Body of pancreas (tissue), 4 donors: ENCODE data around the gene HPS3. TPM values are rescaled to one million over a fixed set of nuclear protein-coding genes. Genes with fewer than 3 reads are reported as not detected.

Source experiments
- ATAC-seq: fragments of 150-250 bp; one replicate; pipeline ENCODE4 v1.9.1; 2016
- DNase-seq, 4 donors: peaks; one replicate each; pipeline ENCODE4 v3.0.0-alpha.2; 2019
- H3K27ac ChIP-seq, 4 donors: fragments of 200-600 bp; sonication (generic); 1 replicate in 3 of 4; 2 replicates in 1 of 4; pipeline versions ENCODE4 v1.5.1 to v1.6.1; 2016 to 2019; ENCODE audit warnings: mild to moderate bottlenecking in 1 of 4, mixed read lengths in 1 of 4, moderate library complexity in 1 of 4
- H3K27me3 ChIP-seq, 2 donors: fragments of 200-600 bp; sonication (generic); one replicate each; pipeline ENCODE4 v1.6.0; 2016; ENCODE audit warnings: mild to moderate bottlenecking in 1 of 2
- H3K36me3 ChIP-seq, 2 donors: fragments of 200-600 bp; sonication (generic); replicated peaks in 1 of 2; 2 replicates each; pipeline ENCODE4 v1.5.1; 2016; ENCODE audit warnings: low read depth in 2 of 2; ENCODE audit not compliant: insufficient read depth in 1 of 2
- H3K4me1 ChIP-seq: fragments of 200-600 bp; sonication (generic); one replicate; pipeline ENCODE4 v1.6.0; 2016
- H3K4me3 ChIP-seq, 2 donors: fragments of 200-600 bp; sonication (generic); 1 replicate in 1 of 2; 2 replicates in 1 of 2; pipeline ENCODE4 v1.5.1; 2016 to 2019
- H3K9me3 ChIP-seq, 3 donors: fragments of 200-600 bp; sonication (generic); 1 replicate in 2 of 3; 2 replicates in 1 of 3; pipeline ENCODE4 v1.5.1; 2016
- POLR2A ChIP-seq, 3 donors: fragments of 450-650 bp; IDR thresholded peaks; one replicate each; pipeline ENCODE4 v1.6.1; 2016; ENCODE audit warnings: antibody characterized with exemption in 3 of 3, mild to moderate bottlenecking in 2 of 3
- WGBS, 2 donors: methylation state at CpG; one replicate each; pipeline ENCODE4 v1.1.5; 2017; 5-methylcytosine and 5-hydroxymethylcytosine counted together
- intact Hi-C: fragments of 100-400 bp; cut with DNase I; formaldehyde crosslinking; loops from one replicate; pipeline ENCODE4 v1.15.1; 2023
- total RNA-seq, 2 donors: library from RNA; depleted of rRNA; stranded (reverse); fragments of >200 nt; gene quantifications; one replicate each; pipeline ENCODE4 v1.1.0, GENCODE V29; 2016
- TF ChIP-seq, protein P1 (sequence below), 7 experiments: fragments of 450-650 bp in 4 of 7; fragments of 200-600 bp in 3 of 7; sonication (generic) in 3 of 7; IDR thresholded peaks; one replicate each; pipeline ENCODE4 v1.5.1; 2016 to 2019; ENCODE audit warnings: antibody characterized with exemption in 7 of 7

Gene HPS3
- total RNA-seq, 2 donors from 2014 or later = 15.8 to 18.2 TPM

DNA sequence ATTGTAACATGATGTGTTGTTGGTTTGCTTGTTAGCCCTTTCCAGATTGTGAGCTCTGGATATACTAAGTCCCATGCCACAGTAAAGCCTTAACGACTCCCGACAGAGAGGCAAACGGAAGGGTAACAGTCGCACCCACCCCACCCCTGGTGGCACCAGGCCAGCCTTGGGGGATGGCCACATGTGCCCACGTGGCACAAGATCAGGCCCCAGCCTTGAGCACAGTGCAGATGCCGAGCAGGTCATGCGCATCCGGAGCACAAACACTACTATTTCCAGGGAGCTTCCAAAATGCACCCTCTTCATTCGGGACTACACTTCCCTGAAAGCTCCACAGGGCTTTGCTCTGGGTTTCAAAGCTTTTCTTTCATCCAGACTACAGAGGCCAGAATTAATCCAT, 10.7 kb upstream of the HPS3 start:
- intact Hi-C loops = loop anchor here (5.0 kb wide), 1 partner anchor 154 kb away; no protein-coding TSS in a partner anchor
- 76 to 82% methylated on average over 7 to 9 of the region's 9 CpGs for WGBS, 2 donors
- no peak overlapping the region for H3K27ac ChIP-seq

DNA sequence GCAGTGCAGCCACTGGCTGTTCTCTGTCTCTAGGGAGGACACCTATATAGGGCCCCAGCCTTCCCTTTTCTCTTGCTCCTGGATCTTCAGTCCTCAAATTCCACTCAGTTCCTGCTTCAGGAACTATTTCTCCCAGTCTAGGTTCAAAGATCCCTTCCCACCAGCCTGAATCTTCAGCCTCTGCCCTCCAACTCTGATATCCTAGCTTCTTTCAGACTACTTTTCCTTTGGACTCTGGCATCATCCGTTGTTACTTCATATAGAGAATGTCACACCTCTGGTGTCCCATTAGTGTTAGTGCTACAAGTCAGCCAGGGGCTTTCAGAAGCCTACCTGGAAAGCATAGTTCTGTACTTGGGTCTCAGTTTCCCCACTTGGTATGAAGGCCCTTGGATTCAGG, 10.0 kb upstream of the HPS3 start:
- Histone ChIP-seq H3K27me3 (no peaks in the 10 kb centered on the region), H3K9me3 (no peaks in the 10 kb centered on the region), H3K36me3 (no peaks in the 10 kb centered on the region), H3K27ac (no peak overlapping the region), H3K4me3 (no peak overlapping the region), H3K4me1 (no peaks in the 10 kb centered on the region)
- DNase-seq (no peak), ATAC-seq (no peak)
- intact Hi-C loops = loop anchor here (5.0 kb wide), 1 partner anchor 153 kb away; no protein-coding TSS in a partner anchor
- TF ChIP-seq POLR2A (IDR thresholded peaks at IDR 0.05) = no peak
- TF ChIP-seq, protein P1, sequence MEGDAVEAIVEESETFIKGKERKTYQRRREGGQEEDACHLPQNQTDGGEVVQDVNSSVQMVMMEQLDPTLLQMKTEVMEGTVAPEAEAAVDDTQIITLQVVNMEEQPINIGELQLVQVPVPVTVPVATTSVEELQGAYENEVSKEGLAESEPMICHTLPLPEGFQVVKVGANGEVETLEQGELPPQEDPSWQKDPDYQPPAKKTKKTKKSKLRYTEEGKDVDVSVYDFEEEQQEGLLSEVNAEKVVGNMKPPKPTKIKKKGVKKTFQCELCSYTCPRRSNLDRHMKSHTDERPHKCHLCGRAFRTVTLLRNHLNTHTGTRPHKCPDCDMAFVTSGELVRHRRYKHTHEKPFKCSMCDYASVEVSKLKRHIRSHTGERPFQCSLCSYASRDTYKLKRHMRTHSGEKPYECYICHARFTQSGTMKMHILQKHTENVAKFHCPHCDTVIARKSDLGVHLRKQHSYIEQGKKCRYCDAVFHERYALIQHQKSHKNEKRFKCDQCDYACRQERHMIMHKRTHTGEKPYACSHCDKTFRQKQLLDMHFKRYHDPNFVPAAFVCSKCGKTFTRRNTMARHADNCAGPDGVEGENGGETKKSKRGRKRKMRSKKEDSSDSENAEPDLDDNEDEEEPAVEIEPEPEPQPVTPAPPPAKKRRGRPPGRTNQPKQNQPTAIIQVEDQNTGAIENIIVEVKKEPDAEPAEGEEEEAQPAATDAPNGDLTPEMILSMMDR (IDR thresholded peaks at IDR 0.05) = no peak
- 71 to 75% methylated on average over 1 of the region's 1 CpG for WGBS, 2 donors

More for the DNA sequence above, 10.7 kb upstream of the HPS3 start:
- Histone ChIP-seq H3K4me1 (no peaks in the 10 kb centered on the region), H3K9me3 (no peaks in the 10 kb centered on the region), H3K27me3 (no peaks in the 10 kb centered on the region), H3K36me3 (no peaks in the 10 kb centered on the region), H3K4me3 (no peak overlapping the region)
- no peak for TF ChIP-seq POLR2A (IDR thresholded peaks at IDR 0.05)
- TF ChIP-seq, protein P1 (IDR thresholded peaks at IDR 0.05) = no peak
- no peak for ATAC-seq
- DNase-seq = no peak

DNA sequence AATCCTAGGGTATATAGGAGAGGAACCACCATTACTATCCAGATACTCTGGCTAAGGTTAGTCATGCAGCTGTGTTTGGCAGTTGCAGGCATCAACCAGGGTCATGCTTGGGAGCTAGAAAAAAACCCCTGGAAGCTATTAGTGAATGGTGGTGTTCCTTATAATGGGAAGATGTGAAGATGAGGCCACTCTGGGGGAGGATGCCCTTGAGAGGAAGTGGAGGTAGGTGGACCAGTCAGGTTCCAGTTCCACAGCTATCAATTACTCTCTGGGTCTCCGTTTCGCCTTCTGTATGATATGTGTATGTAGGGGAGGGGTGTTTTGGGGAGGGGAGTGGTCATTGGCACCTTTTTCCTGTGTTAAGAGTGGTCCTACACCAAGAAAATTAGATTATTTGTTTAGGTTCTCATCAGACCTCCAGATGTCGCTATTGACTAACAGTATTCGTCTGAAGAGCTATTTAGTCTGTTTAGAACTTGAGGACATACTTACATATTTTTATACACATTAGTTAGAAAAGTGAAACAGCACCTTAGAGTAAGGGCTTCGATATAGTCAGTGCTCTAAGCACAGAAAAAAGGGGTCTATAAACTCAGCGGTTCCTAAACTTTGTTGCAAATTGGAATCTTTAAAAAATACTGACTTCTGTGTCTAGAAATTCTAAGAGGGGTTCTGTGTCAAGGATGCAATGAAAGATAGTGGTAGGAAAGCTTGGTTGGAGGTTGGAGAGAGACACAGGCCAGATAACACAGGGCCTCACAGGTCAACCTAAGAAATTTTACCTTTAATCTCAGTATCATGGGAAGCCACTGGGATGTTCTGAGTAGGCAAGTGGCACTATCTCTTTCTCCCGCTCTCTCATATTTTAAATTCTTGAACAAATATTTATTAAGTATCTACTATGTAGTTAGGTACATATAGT, 9.1 kb upstream of the HPS3 start:
- intact Hi-C loops = no loop called here
- no peak for DNase-seq

DNA sequence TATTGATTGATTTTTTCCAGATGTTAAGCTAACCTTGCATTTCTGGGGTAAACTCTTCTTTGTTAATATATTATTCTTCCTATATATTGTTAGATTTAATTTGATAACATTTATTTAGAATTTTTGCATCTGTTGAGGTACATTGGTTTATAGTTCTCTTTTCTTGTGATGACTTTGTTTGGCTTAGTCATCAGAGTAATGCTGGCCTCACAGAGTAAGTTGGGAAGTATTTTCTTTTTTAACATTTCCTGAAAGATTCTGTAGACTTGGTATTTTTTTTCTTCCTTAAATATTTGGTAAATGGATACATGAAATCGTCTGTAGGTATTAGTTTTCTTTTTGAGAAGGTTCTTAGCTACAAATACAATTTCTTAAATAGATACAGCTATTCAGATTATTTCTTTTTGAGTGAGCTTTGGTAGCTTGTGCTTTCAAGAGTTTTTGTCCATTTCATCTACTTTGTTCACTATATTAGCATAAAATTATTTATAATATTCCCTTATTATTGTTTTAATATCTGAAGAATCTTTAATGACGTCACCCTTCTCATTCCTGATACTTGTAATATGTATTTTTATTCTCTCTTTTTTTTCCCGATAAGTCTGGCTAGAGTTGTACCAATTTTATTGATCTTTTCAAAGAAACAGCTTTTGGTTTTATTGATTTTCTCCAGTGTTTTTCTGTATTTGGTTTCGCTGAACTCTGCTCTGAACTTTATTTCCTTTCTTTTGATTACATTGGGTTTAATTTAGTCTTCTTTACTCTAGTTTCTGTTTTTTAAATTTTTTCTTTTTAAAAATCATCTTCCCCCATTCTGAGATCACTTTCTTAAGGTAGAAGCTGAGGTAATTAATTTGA, 6.5 kb upstream of the HPS3 start:
- Histone ChIP-seq H3K27ac (no peak overlapping the region), H3K27me3 (no peaks in the 10 kb centered on the region), H3K4me1 (no peaks in the 10 kb centered on the region), H3K36me3 (no peaks in the 10 kb centered on the region), H3K9me3 (no peaks in the 10 kb centered on the region), H3K4me3 (no peak overlapping the region)
- intact Hi-C loops = no loop called here
- TF ChIP-seq, protein P1 (IDR thresholded peaks at IDR 0.05) = no peak
- no peak for TF ChIP-seq POLR2A (IDR thresholded peaks at IDR 0.05)
- WGBS, 2 donors = 54 to 55% methylated on average over 4 of the region's 4 CpGs
- DNase-seq (no peak), ATAC-seq (no peak)

More for the DNA sequence above, 9.1 kb upstream of the HPS3 start:
- Histone ChIP-seq H3K36me3 (no peaks in the 10 kb centered on the region), H3K9me3 (no peaks in the 10 kb centered on the region), H3K27ac (no peak overlapping the region), H3K27me3 (no peaks in the 10 kb centered on the region), H3K4me3 (no peak overlapping the region), H3K4me1 (no peaks in the 10 kb centered on the region)
- TF ChIP-seq POLR2A (IDR thresholded peaks at IDR 0.05) = no peak
- TF ChIP-seq, protein P1 (IDR thresholded peaks at IDR 0.05) = peak; percentile 35 to 78 (median 69)
- ATAC-seq = peak; percentile 73
- 8 to 10% methylated on average over 7 of the region's 7 CpGs for WGBS, 2 donors
